ENCODE results near the gene LEMD2.
A peak's percentile ranks its signal among the peaks of the same experiment; 100 is the strongest.

The LEMD2 gene

GRCh38 chr6:33772082-33772830 is 16.7 kb downstream of the LEMD2 start:
- DNase-seq, result peak; percentile 53

- DNase-seq, result peak; percentile 99
These were observed 17.5 kb downstream of the LEMD2 start for GRCh38 chr6:33771146-33772081.

- no peak for DNase-seq
These were observed 18.1 kb downstream of the LEMD2 start for GRCh38 chr6:33770833-33771145.

- no peak for DNase-seq
These were observed 18.7 kb downstream of the LEMD2 start for GRCh38 chr6:33770124-33770832.

- DNase-seq, result no peak
These were observed 19.6 kb downstream of the LEMD2 start for GRCh38 chr6:33769248-33769821.

GRCh38 chr6:33768644-33769120 is 20.2 kb downstream of the LEMD2 start:
- peak; percentile 84 for DNase-seq

- DNase-seq, result no peak
These were observed 21.7 kb downstream of the LEMD2 start for GRCh38 chr6:33766921-33767907.

GRCh38 chr6:33765368-33765767 is 23.6 kb downstream of the LEMD2 start:
- no peak for DNase-seq

GRCh38 chr6:33764036-33764435 is 24.9 kb downstream of the LEMD2 start:
- DNase-seq, result no peak

GRCh38 chr6:33763483-33763882 is 25.4 kb downstream of the LEMD2 start:
- DNase-seq, result no peak

GRCh38 chr6:33762713-33763112 is 26.2 kb downstream of the LEMD2 start:
- no peak for DNase-seq

- peak; percentile 56 for DNase-seq
These were observed 26.9 kb downstream of the LEMD2 start for GRCh38 chr6:33761922-33762629.

- no peak for DNase-seq
These were observed 27.4 kb downstream of the LEMD2 start for GRCh38 chr6:33761581-33761921.

GRCh38 chr6:33759887-33760629 is 28.9 kb downstream of the LEMD2 start:
- no peak for DNase-seq

GRCh38 chr6:33758815-33759216 is 30.1 kb downstream of the LEMD2 start:
- no peak for DNase-seq

GRCh38 chr6:33757906-33758305 is 31.0 kb downstream of the LEMD2 start:
- DNase-seq, result no peak

GRCh38 chr6:33757113-33757512 is 31.8 kb downstream of the LEMD2 start:
- no peak for DNase-seq

- no peak for DNase-seq
These were observed 32.5 kb downstream of the LEMD2 start for GRCh38 chr6:33756211-33756954.

- DNase-seq, result no peak
These were observed 33.7 kb downstream of the LEMD2 start for GRCh38 chr6:33755070-33755869.
